ENCODE data around the gene TTC28.

GRCh38 chr22:27934069-27934468, 745.6 kb downstream of the TTC28 start:
- TF ChIP-seq, protein P1, sequence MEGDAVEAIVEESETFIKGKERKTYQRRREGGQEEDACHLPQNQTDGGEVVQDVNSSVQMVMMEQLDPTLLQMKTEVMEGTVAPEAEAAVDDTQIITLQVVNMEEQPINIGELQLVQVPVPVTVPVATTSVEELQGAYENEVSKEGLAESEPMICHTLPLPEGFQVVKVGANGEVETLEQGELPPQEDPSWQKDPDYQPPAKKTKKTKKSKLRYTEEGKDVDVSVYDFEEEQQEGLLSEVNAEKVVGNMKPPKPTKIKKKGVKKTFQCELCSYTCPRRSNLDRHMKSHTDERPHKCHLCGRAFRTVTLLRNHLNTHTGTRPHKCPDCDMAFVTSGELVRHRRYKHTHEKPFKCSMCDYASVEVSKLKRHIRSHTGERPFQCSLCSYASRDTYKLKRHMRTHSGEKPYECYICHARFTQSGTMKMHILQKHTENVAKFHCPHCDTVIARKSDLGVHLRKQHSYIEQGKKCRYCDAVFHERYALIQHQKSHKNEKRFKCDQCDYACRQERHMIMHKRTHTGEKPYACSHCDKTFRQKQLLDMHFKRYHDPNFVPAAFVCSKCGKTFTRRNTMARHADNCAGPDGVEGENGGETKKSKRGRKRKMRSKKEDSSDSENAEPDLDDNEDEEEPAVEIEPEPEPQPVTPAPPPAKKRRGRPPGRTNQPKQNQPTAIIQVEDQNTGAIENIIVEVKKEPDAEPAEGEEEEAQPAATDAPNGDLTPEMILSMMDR (IDR thresholded peaks at IDR 0.05) = no peak
- TF ChIP-seq POLR2A (IDR thresholded peaks at IDR 0.05) = no peak

All from thyroid gland (tissue), 4 donors.